Glutamatergic neuron (in vitro differentiated cells): ENCODE data around the gene TSNAX. TPM values are rescaled to one million over a fixed set of nuclear protein-coding genes. Genes with fewer than 3 reads are reported as not detected.

Experiments used
- DNase-seq: peaks from one replicate; pipeline ENCODE4 v3.0.0; 2022
- H3K27ac Mint-ChIP-seq: one replicate; pipeline ENCODE4 v1.8.0; 2020; ENCODE audit warnings: mild to moderate bottlenecking, mixed read lengths, inconsistent platforms; ENCODE audit not compliant: unreplicated experiment
- H3K27me3 Mint-ChIP-seq: one replicate; pipeline ENCODE4 v1.8.0; 2020; ENCODE audit warnings: mild to moderate bottlenecking, moderate library complexity, mixed read lengths, inconsistent platforms; ENCODE audit not compliant: unreplicated experiment
- H3K36me3 Mint-ChIP-seq: one replicate; pipeline ENCODE4 v1.8.0; 2020; ENCODE audit warnings: mild to moderate bottlenecking, mixed read lengths, inconsistent platforms; ENCODE audit not compliant: unreplicated experiment
- H3K4me1 Mint-ChIP-seq: one replicate; pipeline ENCODE4 v1.8.0; 2020; ENCODE audit warnings: mild to moderate bottlenecking, low read depth, mixed read lengths, inconsistent platforms; ENCODE audit not compliant: unreplicated experiment
- H3K4me3 Mint-ChIP-seq: one replicate; pipeline ENCODE4 v1.8.0; 2020; ENCODE audit warnings: mild to moderate bottlenecking, mixed read lengths, inconsistent platforms; ENCODE audit not compliant: unreplicated experiment
- H3K9me3 Mint-ChIP-seq: one replicate; pipeline ENCODE4 v1.8.0; 2020; ENCODE audit warnings: mild to moderate bottlenecking, moderate library complexity, mixed read lengths, inconsistent platforms; ENCODE audit not compliant: unreplicated experiment
- total RNA-seq: library from RNA; stranded (reverse); fragmentation: NEBNext Ultra II Directional; extraction: Animal tissue kit (Norgen Biotek cat#: 25700); gene quantifications from one replicate; pipeline ENCODE4 v1.2.1, GENCODE V29; 2021; ENCODE audit not compliant: unreplicated experiment
- TF ChIP-seq, protein P1 (sequence below): fragments of 200-600 bp; sonication (generic); IDR thresholded peaks from one replicate; pipeline ENCODE4 v1.5.0; 2021; ENCODE audit not compliant: partially characterized antibody, unreplicated experiment

Gene TSNAX
- total RNA-seq, 1 donor from 2014 or later: 41.1 TPM

DNA sequence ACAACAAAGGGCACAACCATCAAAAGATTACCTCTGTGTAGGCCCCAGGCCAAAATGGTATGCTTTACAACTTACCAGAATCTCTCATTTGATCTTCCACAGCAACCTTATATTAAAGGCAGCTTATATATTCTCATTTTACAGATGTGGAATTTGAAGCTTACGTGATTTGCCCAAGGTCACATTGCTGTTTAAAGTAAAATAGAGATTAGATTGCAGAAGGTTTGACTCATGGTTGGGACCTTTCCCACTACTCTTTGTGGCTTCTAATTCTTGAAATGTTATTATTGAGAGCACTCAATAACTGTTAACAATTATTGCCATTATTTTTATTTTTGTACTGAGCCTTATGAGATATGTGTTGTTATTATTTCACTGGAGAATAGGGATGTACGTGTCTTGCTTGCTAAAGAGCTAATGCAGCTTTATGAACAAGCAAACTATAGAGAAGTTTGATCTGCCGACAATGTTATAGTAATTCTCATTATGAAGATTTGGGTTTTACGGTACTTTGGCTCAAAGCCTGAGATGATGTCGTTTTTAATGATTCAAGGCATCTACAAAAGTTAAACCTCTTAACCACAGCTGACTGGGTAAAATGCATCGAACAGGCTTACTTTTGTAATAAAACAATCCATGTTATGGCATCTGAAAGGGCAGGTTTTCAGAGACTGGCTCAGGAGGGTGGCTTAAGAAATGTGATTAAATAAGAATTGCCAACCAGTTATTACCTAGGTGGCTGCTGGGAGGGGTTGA, 43.3 kb upstream of the TSNAX start:
- DNase-seq: no peak
- H3K4me1 Mint-ChIP-seq: no peaks in the 10 kb centered on the region
- no peak overlapping the region for H3K27ac Mint-ChIP-seq
- no peaks in the 10 kb centered on the region for H3K27me3 Mint-ChIP-seq
- no peaks in the 10 kb centered on the region for H3K9me3 Mint-ChIP-seq
- H3K4me3 Mint-ChIP-seq: no peak overlapping the region
- TF ChIP-seq, protein P1, sequence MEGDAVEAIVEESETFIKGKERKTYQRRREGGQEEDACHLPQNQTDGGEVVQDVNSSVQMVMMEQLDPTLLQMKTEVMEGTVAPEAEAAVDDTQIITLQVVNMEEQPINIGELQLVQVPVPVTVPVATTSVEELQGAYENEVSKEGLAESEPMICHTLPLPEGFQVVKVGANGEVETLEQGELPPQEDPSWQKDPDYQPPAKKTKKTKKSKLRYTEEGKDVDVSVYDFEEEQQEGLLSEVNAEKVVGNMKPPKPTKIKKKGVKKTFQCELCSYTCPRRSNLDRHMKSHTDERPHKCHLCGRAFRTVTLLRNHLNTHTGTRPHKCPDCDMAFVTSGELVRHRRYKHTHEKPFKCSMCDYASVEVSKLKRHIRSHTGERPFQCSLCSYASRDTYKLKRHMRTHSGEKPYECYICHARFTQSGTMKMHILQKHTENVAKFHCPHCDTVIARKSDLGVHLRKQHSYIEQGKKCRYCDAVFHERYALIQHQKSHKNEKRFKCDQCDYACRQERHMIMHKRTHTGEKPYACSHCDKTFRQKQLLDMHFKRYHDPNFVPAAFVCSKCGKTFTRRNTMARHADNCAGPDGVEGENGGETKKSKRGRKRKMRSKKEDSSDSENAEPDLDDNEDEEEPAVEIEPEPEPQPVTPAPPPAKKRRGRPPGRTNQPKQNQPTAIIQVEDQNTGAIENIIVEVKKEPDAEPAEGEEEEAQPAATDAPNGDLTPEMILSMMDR: no peak
- peaks cover 4% of the 10 kb centered on the region for H3K36me3 Mint-ChIP-seq

DNA sequence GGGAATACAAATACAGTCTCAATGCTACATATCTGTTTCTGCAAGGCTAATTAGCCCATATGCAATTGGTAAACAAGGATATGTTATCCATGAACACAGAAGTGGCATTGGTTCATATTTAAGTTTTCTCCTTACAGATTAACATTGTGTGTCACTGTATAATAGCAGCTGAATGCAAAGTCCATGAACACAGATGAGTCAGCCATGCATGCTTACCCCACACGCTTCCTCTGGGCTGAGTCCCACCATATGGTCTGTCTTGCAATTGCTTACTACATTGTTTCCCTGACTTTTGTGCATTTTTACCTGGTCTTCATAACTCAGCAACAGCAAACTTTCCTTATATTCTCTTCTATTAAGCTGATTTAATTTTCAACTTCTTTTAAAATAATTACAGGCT, 41.5 kb upstream of the TSNAX start:
- TF ChIP-seq, protein P1: no peak
- Mint-ChIP-seq H3K9me3 (no peaks in the 10 kb centered on the region), H3K4me3 (no peak overlapping the region), H3K36me3 (peaks cover 4% of the 10 kb centered on the region), H3K27ac (no peak overlapping the region), H3K27me3 (no peaks in the 10 kb centered on the region), H3K4me1 (no peaks in the 10 kb centered on the region)
- DNase-seq: no peak

DNA sequence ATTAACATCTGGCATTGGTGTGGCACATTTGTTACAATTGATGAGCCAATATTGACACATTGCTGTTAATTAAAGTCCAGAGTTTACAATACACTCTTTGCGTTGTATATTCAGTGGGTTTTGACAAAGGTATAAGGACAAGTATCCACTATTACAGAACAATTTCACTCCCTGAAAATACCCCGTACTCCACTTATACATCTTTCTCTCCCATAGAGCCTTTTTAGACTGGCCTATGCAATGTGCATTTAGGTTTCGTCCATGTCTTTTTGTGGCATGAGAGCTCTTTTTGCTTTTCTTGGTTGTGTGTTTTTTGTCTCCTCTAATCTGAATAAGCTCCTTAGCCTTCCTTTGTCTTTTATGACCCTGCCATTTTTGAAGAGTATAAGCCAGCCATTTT, 40.6 kb upstream of the TSNAX start:
- no peaks in the 10 kb centered on the region for H3K4me1 Mint-ChIP-seq
- TF ChIP-seq, protein P1: no peak
- H3K27ac Mint-ChIP-seq: no peak overlapping the region
- no peak overlapping the region for H3K4me3 Mint-ChIP-seq
- no peaks in the 10 kb centered on the region for H3K9me3 Mint-ChIP-seq
- no peak for DNase-seq
- H3K27me3 Mint-ChIP-seq: no peaks in the 10 kb centered on the region
- peaks cover 4% of the 10 kb centered on the region for H3K36me3 Mint-ChIP-seq

DNA sequence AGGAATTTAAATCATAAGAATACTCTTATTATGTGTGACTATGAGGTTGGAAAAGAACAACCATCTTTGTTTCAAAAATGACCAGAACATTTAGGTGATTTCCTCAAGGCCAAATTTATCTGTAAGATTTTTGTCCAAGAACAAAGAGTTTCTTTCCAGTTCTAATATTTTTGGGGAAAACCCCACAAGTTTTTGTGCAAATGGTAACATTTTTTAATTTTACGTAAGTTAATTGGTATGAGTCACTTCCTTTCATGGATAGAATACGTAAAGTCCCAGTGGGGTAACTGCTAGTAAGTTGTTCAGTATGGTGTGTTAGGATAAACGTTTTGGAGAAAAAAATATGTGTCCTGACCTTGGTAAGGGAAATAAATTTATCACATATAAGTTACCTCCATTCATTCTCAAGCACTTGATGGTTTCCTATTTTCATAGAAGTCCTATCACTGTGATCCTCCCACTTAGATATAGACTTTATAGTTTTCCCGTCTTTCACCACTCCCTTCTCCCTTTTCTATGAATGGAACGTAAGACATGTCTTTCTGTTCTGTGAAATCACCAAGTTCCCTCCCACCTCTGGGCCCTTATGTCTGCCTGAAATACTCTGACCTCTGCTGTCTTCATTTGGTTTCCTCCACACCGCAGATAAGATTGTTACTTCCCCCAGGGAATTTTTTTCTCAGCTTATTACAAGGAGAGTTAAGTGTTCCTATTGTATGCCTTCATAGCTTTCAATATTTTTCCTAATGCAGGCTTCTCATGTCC, 34.9 kb upstream of the TSNAX start:
- Mint-ChIP-seq H3K4me1 (no peaks in the 10 kb centered on the region), H3K27me3 (no peaks in the 10 kb centered on the region), H3K4me3 (no peak overlapping the region), H3K36me3 (peaks cover 17% of the 10 kb centered on the region), H3K27ac (no peak overlapping the region), H3K9me3 (peaks cover 2% of the 10 kb centered on the region)
- DNase-seq: no peak
- TF ChIP-seq, protein P1: no peak
